ENCODE measurements around the gene NUP205.
"Not testable (repeated sequence)": the region's sequence is repeated elsewhere in the genome, so short reads cannot be mapped to it uniquely, and the experiment has no call there.

NUP205 gene

DNA sequence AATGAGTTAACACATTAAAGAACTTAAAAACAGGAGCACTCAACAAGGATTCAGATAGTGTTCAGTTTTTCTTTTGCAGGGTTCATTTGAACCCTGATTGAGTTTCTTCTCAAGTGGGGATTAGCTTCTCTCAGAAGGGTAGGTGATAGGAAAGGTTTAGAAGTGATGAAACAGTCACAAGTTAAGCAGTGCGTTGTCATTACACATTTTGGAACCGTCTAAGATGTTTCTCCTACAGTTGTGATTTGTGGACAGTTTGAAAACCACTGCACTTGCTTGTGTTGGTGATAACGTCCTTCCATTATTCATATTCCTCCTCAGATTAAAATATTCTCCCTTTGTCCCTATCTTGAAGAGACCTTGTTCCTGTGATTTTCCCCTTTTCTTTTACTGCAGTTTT is 107.3 kb downstream of the NUP205 start:
- no peak for DNase-seq (ENCODE audit: low read depth in 2 of 3, low spot score in 2 of 3)

DNA sequence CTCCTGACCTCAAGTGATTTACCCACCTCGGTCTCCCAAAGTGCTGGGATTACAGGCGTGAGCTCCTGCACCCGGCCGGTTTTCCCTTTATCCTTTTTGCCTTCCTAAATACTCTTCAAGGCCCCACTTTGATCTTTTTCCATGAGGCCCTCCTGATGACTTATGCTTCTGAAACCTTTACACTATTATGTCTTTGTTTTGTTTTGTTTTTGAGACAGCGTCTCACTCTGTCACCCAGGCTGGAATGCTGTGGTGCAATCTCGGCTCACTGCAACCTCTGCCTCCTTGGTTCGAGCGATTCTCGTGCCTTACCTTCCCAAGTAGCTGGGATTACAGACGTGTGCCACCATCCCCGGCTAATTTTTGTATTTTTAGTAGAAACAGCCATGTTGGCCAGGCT is 108.4 kb downstream of the NUP205 start:
- no peak for DNase-seq (ENCODE audit: low read depth in 2 of 3, low spot score in 2 of 3)

DNA sequence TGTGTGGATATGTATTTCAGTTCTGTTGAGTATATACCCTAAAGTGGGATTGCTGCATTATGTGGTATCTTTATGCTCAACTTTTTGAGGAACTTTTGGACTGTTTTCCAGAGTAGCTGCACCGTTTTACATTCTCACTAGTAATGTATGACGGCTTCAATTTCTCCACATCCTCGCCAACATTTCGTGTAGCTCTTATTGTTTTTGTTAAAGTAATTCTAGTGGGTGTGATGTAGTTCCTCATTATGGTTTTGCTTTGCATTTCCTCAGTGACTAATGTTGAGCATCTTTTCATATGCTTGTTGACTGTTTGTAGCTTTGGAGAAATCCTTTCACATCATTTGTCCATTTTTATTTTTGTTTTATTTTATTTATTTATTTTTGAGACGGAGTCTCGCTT is 109.1 kb downstream of the NUP205 start:
- no peak for DNase-seq (ENCODE audit: low read depth in 2 of 3, low spot score in 2 of 3)

DNA sequence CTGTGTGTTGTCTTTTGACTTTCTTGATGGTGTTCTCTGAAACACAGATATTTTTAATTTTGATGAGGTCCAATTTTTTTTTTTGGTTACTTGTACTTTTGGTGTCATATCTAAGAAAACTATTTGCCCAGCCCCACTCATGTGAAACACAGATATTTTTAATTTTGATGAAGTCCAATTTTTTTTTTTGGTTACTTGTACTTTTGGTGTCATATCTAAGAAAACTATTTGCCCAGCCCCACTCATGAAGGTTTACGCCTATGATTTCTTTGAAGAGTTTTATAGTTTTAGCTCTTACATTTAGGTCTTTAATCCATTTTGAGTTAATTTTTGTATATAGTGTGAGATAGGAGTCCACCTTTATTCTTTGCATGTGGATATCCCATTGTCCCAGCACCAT is 109.9 kb downstream of the NUP205 start:
- not testable (repeated sequence) for DNase-seq (ENCODE audit: low read depth in 2 of 3, low spot score in 2 of 3)

DNA sequence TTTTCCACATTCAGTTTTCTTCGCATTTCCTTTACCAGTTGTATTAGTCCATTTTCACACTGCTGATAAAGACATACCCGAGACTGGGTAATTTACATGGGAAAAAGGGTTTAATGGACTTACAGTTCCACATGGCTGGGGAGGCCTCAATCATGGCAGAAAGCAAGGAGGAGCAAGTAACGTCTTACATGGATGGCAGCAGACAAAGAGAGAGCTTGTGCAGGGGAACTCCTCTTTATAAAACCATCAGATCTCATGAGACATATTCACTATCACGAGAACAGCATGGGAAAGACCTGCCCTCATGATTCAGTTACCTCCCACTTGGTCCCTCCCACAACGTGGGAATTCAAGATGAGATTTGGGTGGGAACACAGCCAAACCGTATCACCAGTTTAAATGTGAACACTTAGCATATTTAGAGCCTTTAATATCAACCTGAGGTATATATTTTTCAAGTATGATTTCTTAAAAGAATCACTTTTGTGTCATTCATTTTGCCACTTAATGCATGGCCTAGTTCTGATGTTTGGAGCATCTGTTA is 111.2 kb downstream of the NUP205 start:
- not testable (repeated sequence) for DNase-seq (ENCODE audit: low read depth in 2 of 3, low spot score in 2 of 3)

DNA sequence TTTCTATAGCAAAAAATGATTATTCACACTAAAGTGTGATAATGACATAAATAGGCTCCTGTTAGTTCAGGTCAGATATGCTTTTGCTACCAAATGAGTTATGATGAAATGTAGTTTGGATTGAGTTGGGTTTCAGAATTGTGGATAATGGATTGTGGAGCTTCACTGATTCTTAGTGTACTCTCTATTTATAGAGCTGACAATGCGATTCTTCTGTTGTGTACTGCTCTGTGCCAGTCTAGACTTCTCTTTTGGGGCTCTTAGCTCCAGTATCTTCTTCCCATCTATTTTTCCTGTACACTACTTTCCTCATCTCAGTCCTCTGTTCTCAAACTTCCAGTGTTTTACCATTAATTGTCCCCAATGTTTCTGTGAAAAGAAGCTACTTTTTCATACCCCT is 112.1 kb downstream of the NUP205 start:
- DNase-seq (ENCODE audit: low read depth in 2 of 3, low spot score in 2 of 3): no peak

DNA sequence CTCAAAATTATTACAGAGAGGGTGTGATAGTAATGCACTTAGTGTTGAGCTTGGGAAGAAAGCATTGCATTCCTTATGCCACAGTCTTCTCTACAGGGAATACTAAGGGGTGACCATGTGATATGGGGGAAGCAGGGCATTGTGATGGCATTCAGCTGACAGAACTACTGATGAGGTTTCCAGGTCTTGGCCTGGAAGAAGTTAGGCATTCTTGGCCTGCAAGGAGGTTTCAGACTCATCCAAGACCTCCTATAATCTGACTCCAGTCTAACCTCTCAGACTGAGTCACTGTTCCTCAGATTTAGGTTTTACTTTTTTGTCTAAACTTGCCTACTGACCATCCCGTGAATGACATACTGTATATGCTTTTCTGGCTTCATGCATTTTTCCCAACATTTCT is 112.5 kb downstream of the NUP205 start:
- no peak for DNase-seq (ENCODE audit: low read depth in 2 of 3, low spot score in 2 of 3)

DNA sequence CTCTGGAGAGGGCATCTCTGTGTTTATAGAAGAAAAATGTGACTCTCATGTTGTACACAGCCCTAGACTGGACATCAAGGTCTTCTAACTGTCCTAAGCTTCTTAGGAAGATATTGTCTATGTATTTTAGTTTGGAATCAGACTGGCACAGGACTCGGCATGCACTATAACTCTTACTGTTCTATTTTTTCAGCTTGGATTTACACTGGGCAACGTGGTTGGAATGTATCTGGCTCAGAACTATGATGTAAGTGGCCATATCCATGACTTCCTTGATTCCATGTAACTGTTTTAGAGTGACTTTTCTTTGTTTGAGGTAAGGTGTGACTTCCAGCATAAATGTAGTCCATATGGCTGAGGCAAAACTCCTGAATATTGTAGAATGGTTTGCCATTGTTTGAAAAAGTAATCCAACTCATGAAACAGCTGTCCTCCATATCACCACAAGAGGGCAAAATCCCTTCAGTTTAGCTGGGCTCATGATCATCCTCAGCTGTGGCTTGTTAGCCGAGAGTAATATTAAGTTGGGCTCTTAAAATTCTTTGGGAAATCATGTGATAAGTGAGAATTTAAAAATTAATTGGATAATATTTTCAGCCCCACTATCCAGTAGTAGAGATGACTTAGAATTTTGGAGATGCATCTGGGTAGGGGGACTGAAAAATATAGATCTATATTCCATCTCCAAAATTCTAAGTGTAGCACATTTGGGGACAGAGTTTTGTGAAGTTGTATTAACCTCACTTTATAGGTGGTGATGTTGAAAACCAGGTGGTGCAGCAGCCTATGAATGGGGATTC is 115.0 kb downstream of the NUP205 start:
- no peak for DNase-seq (ENCODE audit: low read depth in 2 of 3, low spot score in 2 of 3)

DNA sequence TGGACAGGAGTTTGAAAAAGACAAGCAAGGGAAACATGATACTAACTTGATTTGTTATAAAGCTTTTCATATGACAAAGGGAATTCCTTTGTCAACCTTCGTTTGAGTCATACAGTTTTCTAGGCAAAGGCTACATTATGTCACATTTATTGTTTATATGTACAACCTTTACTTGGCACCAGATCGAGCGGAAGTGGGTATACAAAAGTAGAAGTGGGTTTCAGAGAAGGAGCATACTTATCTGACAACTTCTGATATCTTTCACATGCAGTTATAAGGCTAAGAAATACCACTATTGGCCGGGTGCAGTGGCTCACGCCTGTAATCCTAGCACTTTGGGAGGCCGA is 115.6 kb downstream of the NUP205 start:
- DNase-seq (ENCODE audit: low read depth in 2 of 3, low spot score in 2 of 3): no peak

DNA sequence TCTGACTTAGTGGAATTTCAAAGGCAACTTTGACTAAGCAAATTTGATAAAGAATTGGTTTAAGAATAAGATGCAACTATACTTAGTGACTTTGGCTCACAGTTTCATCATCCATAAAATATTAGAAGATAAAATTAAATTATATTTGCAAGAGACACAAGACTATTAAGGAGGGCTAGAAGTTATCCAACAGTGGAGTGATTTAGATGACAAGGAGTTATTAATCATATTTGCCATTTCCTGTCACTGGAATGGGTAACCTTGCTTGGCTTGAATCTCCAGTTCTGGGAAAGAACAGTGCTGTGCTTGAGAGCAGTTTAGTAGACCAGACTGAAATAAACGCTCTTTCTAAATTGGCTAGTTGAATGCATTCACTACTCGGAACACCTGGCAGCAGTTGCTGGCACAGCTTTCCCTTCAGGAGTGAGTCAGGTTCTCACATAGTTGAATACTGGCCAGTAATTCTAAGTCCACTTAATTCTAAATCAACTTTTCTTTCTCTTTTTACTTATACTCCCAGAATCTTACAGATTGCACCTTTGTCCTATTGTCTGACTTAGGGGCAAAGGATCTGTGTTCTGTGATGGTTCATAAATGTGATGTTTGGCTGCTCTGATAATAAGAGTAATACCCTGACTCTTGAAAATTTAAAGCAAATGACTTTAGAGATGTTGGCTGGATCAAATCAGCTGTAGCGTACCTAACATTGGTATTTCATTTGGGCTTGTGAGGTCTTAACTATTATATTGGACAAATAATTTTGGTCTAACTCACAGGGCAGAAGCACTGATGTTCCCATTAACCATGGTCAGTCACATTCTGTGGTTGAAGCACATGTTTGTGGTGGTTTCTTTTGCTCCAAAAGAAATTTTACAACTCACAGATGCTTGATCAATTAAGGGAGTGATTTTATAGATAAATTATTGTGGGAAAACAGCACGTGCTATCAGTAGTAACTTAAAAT is 121.2 kb downstream of the NUP205 start:
- DNase-seq (ENCODE audit: low read depth in 2 of 3, low spot score in 2 of 3): no peak

DNA sequence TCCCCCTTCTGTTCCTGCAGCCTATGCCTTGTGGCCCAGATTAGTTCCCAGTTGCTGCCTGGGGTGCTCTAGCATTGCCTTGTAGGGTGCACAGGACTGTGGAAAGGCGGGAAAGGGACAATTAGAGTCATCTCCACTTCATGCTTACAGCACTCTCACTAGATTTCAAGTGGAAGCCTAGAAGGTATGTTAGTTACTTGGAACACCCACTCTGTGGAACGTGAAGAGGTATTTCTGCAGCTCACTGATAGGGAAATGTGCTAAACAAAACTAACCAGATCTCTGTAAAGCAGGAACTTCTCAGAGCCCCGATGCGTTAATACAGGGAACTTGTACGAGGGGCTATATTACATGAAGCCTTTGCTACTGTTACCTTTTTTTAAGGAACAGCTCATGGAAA is 124.0 kb downstream of the NUP205 start:
- DNase-seq (ENCODE audit: low read depth in 2 of 3, low spot score in 2 of 3): no peak

DNA sequence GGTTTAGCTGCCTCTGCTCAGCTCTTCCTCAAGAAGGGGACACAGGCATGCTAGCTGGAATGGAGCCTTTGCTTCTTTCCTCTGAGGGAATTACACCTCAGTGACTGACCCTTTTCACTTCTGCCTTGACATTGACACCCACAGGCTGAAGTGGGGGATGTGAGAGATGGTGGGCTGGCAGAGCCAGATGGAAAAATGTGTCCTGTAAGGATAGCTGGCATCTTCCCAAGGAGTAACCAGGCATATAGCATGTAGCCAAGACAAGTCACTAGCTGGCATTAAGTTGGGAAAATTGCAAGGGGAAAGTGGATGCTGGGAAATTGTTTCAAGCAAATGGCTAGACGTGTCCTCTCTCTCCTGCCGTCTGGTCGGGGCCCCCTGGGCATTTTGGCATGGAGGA is 124.5 kb downstream of the NUP205 start:
- DNase-seq (ENCODE audit: low read depth in 2 of 3, low spot score in 2 of 3): no peak

DNA sequence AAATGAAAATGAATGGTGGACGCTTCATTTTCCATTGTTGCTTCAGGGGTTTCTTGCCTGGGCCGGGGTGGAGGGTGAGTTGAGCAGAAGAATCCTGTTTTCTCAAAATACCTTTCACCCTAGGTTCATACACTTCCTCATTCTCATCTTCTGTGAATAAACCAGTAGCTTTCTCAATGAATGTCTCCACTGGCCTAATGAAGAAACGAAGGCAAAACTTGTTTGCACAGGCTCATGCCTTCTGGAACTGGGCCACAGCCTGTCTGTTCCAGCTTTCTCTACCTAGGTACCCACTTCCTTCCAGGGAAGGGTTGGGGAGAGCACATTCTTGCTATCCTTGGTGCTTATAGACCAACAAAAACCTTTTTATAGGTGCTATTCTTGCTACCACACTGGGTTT is 125.9 kb downstream of the NUP205 start:
- no peak for DNase-seq (ENCODE audit: low read depth in 2 of 3, low spot score in 2 of 3)

DNA sequence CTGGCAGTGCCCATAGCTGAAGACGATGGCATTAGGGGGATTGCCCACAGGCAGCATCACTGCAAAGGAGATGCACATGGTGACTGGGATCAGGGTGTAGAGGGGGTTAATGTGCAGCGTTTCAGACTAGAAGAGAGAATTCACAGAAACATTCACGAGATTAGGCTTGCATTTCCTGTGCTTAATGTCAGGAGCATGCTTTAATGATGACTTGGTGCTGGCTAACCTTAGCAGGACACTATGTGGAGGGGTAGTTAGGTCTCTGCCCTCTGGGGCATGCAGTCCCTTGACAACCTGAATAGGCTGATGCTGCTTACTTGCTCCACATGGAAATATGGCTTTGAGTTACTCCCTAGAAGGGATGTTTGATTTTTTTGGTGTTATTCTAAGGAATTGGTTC is 126.4 kb downstream of the NUP205 start:
- DNase-seq (ENCODE audit: low read depth in 2 of 3, low spot score in 2 of 3): no peak

DNA sequence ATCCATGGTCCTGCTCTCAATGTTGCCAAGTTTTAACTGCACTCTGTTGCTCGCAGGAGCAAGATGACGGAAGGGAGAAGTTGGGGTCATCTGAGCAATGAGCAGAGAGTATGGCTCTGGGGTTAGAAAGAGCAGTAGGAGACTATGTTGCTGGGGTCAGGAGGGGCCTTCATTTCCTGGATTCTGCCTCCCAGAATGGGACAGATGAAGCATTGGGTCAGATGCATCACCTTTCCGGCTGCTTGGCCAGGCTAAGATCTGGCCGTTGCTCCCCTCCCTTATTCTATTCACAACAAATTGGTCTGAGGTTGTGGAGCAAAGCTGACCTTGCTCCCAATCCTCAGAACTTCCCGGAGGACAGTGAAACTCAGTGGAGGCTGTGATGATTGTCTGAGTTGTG is 127.0 kb downstream of the NUP205 start:
- DNase-seq (ENCODE audit: low read depth in 2 of 3, low spot score in 2 of 3): no peak

DNA sequence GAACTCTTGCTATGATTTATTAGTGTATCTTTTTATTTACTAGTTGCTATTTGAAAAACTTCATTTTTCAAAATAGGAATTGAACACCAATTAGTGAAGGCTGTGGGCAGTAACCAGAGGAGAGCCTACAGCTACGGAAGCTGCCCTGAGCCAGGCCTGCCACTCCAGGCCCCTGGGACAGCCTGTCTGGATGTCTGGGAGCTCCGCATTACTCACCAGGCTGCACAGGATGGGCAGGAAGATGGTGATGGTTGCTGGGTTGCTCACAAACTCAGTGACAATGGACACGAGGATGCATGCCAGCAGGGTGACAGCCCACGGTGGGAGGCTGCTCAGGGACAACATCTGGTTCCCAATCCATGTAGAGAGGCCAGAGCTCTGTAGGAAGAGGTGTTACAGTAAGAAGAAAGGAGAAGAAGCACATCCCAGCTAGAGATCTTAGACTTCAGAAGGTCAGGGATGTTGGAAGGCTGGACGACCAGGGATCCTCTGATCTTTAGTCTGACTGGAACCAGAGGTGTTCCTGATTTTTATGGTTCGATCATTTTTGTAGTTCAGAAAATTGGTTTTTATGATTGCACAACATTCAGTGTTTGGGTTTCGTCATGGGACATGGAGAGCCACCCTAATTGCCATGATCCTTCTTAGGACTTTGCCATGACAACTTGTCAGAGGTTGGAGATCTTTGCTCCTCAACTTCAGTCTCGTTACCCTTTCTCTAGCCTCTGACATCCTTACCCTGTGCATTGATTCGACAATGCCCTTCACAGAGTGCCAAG is 127.8 kb downstream of the NUP205 start:
- DNase-seq (ENCODE audit: low read depth in 2 of 3, low spot score in 2 of 3): no peak

DNA sequence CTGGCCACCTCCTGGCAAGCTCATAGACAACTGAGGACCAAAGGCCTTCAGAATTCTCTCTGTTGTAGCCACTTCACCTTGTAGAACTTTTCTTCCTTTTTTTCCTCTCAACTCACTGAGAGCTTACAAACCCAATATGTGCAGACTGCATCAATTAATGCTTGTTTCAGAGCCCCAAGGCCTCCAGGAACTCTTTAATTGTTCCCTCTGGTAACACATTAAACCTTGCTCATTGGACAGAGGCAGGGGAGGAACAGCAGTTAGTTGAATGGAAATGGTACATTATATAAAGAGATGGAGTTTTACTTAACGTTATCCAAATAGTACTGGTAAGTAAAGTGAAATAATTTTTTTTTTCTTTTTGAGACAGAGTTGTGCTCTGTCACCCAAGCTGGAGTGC is 129.7 kb downstream of the NUP205 start:
- DNase-seq (ENCODE audit: low read depth in 2 of 3, low spot score in 2 of 3): no peak

DNA sequence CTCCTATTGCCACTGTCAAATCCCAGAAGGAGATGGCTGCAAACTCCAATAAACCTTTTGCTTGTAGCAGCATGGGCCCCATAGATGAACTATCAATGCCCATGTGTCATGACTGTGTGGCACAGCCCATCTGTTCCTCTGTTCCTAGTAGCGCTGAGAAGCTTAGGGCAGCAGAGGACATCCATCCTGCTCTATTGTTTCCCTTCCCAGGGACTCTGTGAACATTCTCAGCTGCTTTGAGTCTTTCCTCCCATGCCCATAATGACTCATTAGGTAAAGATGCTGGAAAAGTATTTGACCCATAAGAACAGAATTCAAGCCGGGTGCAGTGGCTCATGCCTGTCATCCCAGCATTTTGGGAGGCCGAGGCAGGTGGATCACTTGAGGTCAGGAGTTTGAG is 132.8 kb downstream of the NUP205 start:
- DNase-seq (ENCODE audit: low read depth in 2 of 3, low spot score in 2 of 3): no peak

DNA sequence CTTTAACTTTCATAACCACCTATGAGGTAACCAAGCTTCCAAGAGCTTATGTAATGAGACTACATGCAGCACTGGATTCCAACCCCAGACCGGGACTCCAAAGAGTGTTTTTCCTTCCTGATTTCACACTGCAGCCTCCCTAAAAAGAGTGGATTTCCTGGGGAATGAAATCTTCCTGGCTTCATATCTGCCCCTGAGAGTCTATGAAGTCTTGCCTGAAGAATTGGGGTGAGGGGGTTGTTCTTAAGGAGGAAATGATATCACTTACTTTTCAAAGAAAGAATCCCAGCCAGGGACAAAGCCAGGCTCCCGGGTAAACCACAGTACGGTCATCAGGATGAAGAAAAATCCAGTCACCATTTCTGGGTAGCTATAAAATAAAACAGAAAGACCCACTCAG is 134.3 kb downstream of the NUP205 start:
- no peak for DNase-seq (ENCODE audit: low read depth in 2 of 3, low spot score in 2 of 3)

DNA sequence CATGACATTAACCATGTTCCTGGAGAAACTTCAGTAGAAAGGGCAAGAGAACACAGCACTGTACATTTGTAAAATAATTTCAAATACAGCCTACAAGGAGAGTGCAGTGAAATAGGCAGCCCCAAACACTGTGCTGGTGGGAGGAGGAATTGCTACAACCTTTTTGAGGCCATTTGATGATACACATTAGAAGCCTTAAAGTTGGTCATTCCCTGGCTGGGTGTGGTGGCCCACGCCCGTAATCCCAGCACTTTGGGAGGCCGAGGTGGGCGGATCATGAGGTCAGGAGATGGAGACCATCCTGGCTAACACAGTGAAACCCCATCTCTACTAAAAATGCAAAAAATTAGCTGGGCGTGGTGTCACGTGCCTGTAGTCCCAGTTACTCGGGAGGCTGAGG is 134.9 kb downstream of the NUP205 start:
- not testable (repeated sequence) for DNase-seq (ENCODE audit: low read depth in 2 of 3, low spot score in 2 of 3)

DNA sequence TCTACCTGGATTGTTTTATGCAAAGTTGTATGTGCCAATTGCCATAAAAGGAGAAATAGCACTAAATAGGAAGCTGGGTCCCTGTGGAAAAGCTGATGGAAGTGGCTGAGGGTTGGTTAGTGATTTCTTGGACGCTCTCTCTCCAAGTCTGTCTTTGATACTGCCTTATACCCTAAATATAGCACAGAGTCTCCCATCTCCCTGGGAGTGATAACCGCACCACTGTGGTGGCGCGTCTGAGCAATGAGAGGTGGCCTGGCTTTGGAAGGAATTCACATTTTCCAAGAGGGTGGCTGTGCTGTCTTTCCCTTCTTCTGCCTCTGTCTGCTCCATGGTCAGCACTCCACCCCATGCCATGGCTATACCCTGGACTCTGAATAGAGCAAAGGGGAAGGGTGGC is 135.8 kb downstream of the NUP205 start:
- DNase-seq (ENCODE audit: low read depth in 2 of 3, low spot score in 2 of 3): no peak

Measured in activated CD8-positive, alpha-beta memory T cell treated with anti-CD3 and anti-CD28 coated beads for 48 hours (primary cell).